Measurements from ENCODE around the gene BLID.

BLID gene

GRCh38 chr11:122074022-122074421 is 42.0 kb downstream of the BLID start:
- no peak for DNase-seq

- no peak for DNase-seq
These were observed 44.3 kb downstream of the BLID start for GRCh38 chr11:122071709-122072202.

GRCh38 chr11:122069707-122070360 is 46.2 kb downstream of the BLID start:
- no peak for DNase-seq

GRCh38 chr11:122068837-122069236 is 47.2 kb downstream of the BLID start:
- no peak for DNase-seq

GRCh38 chr11:122068141-122068540 is 47.9 kb downstream of the BLID start:
- DNase-seq = no peak
